ENCODE results near the gene WDR88.
"Not testable (repeated sequence)": the region's sequence is repeated elsewhere in the genome, so short reads cannot be mapped to it uniquely, and the experiment has no call there.

Gene WDR88

GRCh38 chr19:33214596-33214995 is 82.7 kb downstream of the WDR88 start:
- no peak for DNase-seq

GRCh38 chr19:33215438-33216197 is 83.7 kb downstream of the WDR88 start:
- no peak for DNase-seq

- DNase-seq, result no peak
These were observed 84.4 kb downstream of the WDR88 start for GRCh38 chr19:33216198-33216830.

- DNase-seq, result no peak
These were observed 86.0 kb downstream of the WDR88 start for GRCh38 chr19:33217881-33218280.

- no peak for DNase-seq
These were observed 87.4 kb downstream of the WDR88 start for GRCh38 chr19:33219261-33219815.

- no peak for DNase-seq
These were observed 88.2 kb downstream of the WDR88 start for GRCh38 chr19:33220115-33220514.

- no peak for DNase-seq
These were observed 88.8 kb downstream of the WDR88 start for GRCh38 chr19:33220735-33221134.

GRCh38 chr19:33221638-33222037 is 89.7 kb downstream of the WDR88 start:
- no peak for DNase-seq

- not testable (repeated sequence) for DNase-seq
These were observed 90.3 kb downstream of the WDR88 start for GRCh38 chr19:33222255-33222654.

- DNase-seq, result no peak
These were observed 93.0 kb downstream of the WDR88 start for GRCh38 chr19:33224694-33225457.
